HG03439 (cell line): ENCODE data around the gene FILIP1L.

Experiments
- ATAC-seq: cut with Tn5 transposase; IDR thresholded peaks from one replicate; pipeline ENCODE4 v1.9.1; 2021; ENCODE audit warnings: mild to moderate bottlenecking, moderate library complexity; ENCODE audit not compliant: unreplicated experiment

The FILIP1L gene

DNA sequence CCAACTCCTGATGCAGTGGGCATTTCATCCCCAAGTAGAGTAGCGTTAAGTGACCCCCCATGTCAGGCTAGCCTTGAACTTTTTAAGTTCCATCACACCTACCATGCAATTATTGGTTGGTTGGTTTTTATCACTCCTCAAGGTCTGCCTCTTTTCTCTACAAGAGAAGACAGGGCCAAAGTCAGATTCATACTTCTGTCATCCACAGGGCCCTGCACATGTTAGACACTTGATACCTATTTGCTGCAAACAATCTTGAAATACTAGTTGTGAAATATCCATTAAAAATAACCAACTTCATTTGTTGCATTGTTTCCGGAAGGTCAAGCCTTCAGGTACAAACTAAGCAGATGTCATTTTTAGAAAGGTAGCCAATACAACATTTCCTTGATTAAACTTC is 295.5 kb downstream of the FILIP1L start:
- ATAC-seq: no peak

DNA sequence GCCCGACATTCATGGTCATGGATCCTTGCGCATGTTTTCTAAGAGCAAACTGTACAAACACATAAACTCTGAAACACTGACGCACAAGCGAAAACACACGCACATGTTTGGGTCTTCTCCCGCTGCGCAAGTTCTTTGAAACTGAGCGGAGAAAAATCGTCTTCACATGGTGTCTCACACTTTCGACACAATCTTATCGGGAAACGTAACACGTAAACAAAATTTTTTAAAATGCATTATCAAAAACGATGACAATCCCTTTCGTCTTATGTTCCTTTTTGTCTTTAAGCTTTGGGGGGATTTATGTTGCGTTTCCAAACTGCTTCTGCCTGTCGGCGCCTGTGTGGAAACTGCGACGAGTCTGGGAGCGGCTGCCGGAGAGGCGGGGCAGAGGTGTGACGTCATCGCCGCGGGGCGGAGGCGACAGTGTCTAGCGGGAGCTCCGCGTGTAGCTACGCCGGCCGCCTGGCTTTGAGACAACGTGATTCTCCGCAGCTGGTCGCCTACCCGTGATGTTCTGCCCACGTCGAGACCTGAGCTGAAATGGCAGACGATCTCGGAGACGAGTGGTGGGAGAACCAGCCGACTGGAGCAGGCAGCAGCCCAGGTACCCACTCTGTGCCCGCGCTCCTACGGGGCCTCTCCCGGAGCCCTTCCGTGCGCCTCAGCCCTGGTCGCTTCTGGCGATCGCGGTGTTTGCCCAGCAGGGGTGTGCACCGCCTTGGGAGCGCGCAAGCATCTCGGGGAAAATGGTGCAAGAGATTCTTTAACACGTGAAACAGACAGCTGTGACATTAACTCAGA is 296.7 kb downstream of the FILIP1L start, which contains the start of gene CMSS1:
Gene CMSS1, plus strand, starts transcription at position 426 of the 804 bp plus-strand sequence.
- ATAC-seq: peak; percentile 98

DNA sequence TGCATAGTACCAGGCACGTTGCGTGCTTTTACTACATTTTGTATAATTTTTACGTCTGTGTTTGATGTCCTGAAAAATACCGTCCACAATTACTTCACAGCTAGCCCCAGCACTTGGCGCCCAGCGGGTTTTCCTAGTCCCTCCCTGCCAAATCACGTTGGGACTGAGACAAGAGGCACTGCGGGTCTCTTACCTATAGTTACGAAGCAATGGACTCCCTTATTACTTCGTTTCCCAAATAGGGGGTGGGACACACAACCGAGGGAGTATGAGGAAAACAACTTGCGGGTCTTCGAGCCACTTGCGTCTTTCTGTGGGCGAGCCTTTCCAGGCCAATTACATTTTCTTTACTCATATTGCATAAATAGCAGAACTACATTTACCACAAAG is 297.3 kb downstream of the FILIP1L start:
- no peak for ATAC-seq

DNA sequence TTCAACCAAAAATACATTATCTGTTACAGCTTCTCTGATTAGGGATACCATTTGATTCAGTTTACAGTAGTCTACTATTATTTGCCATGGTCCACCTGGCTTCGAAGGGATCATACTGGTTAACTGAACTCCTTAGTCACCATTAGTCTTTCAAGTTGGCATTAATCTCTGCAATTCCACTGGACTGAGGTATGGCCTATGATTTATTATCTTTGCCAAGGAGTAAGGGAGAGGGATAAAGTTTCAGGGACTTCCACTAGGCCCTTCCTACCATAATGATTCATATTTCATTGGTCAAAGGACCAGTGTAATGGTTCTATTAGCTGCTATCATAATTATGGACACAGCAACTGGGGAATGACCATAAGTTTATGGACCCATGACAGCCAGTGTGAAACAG is 303.9 kb downstream of the FILIP1L start:
- ATAC-seq: no peak

DNA sequence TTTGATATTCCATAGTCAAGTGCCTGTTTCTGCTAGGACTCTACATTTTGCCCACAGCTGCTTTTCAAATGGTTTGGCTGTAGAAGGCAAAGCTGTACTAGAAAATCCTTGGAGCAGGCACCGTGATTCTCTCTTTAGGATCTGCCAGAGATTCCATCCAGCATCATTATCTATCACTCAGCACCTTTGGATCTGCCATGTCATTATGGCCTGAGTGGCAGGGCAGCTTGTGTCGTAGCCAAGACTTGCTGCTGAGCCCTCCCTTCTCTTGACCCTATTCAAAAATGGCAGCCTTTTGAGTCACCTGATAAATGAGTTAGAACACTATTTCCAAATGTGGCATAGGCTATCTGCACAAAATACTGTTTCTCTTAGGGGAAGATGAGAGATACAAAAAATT is 304.7 kb downstream of the FILIP1L start:
- no peak for ATAC-seq

DNA sequence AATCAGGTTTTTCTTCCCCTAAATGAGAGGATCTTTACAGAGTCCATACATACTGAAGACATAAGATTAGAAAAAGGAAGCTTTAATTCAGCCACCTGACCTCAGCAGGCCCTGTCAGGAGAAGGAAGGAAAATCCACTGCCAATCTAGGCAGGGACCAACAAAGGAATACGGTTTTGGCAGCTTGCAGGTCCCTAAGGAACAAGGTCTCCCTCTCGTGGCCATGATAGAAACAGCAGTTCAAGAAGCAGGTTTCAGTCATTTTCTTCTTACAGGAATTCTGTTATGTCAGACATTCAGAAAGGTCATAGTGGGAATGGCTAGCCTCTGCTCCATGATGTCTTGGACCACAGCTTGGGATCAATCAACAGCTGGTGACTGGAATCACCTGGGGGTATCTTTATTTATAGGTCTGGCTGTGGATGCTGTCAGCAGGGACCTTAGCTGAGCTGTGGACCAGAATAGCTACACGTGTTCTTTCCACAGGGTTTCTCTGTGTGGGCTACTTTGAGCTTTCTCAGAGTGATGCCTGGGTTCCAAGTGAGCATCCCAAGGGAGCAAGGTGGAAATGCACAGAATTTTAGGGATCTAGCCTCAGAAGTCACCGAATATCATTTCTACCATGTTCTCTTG is 306.0 kb downstream of the FILIP1L start:
- peak; percentile 71 for ATAC-seq

DNA sequence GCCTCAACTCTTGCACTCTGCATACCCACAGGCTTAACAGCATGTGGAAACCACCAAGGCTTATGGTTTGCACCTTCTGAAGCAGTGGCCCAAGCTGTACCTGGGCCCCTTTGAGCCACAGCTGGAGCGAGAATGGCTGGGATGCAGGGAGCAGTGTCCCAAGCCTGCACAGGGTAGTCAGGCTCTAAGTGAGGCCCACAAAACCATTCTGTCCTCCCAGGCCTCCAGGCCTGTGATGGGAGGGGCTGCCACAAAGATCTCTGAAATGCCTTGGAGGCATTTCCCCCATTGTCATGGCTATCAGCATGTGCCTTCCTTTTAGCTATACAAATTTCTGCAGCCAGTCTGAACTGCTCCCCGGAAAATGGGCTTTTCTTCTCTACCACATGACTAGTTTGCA is 309.1 kb downstream of the FILIP1L start:
- ATAC-seq: no peak

DNA sequence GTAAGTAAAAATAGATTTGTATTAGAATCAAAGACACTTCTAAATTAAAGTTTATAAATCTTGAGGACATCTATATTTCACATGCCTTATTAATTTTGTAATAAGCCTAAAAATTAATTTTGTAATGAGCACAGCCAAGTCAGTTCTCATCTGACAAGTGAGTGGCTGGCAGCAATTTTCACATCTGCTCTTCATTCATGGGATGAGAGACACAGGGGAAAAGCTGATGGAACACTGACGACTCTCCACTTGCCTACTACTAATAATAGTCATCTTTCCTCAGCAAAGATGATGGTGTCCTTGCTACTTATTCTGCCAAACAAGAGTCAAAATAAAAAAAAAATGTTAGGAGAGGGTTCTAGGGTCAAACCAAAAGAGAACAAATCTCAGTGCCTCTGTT is 311.0 kb downstream of the FILIP1L start:
- no peak for ATAC-seq

DNA sequence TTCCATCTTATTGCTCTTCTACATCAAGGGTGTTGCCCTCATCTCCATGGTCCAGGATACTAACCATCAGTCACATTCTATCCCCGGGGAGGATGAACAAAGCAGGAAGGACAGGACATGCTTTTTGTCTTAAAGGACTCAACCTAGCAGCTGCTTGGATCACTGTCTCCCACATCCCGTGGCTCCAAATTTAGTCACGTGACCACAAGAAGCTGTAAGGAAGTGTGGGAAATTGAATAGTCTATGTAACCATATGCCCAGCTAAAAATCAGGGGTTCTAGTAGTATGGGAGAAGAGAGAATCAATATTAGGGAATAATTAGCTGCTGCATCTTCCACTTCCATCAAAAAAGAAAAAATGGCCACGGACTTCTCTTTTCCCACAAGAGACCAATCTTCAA is 314.9 kb downstream of the FILIP1L start:
- no peak for ATAC-seq

DNA sequence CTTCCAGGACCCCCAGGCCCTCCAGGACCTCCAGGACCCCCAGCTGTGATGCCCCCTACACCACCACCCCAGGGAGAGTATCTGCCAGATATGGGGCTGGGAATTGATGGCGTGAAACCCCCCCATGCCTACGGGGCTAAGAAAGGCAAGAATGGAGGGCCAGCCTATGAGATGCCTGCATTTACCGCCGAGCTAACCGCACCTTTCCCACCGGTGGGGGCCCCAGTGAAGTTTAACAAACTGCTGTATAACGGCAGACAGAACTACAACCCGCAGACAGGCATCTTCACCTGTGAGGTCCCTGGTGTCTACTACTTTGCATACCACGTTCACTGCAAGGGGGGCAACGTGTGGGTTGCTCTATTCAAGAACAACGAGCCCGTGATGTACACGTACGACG is 318.7 kb downstream of the FILIP1L start:
- ATAC-seq: no peak

DNA sequence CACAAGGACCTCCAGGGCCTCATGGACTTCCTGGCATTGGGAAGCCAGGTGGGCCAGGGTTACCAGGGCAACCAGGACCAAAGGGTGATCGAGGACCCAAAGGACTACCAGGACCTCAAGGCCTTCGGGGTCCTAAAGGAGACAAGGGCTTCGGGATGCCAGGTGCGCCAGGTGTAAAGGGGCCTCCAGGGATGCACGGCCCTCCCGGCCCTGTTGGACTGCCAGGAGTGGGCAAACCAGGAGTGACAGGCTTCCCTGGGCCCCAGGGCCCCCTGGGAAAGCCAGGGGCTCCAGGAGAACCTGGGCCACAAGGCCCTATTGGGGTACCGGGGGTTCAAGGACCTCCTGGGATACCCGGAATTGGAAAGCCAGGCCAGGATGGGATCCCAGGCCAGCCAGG is 319.8 kb downstream of the FILIP1L start:
- ATAC-seq: no peak

DNA sequence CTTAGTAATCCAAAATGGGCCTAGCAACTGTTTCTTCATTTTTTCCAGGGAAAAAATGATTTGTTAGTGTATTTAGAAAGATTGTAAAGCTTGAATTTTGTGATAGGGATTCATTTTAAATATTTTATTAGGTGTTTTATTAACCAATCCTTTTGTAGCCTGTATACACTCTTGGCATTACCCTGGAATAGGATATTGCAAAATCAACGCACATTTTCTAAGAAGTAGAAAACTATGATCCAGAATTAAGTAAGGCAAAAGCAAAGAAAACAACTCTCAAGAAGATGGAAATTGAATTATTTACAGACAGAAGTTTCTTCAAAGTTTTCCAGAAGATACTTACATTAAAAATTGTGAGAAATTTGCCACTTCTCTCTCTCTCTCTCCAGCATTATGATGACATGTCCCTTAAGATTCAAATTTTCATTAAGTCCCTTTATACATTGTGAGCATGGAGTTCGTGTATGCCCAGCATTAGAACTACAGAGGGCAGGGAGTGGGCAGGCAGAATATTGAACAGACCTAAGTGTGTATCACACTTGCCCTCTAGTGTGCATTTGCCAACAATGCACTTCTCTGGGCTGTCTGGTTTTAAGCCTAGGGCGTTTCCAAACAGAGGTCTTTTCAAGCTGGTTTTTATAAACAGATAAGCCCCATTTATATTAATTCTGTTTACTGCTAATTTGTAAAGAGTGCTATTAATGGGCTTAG is 325.1 kb downstream of the FILIP1L start:
- peak; percentile 84 for ATAC-seq
